Measurements from ENCODE around the gene IFNGR1. TPM values are rescaled to one million over a fixed set of nuclear protein-coding genes. Genes with fewer than 3 reads are reported as not detected.

IFNGR1 gene
- polyA plus RNA-seq, 2 of the 4 experiments (the other 2 are of a cell fraction), result 31.2 to 54.9 TPM

DNA sequence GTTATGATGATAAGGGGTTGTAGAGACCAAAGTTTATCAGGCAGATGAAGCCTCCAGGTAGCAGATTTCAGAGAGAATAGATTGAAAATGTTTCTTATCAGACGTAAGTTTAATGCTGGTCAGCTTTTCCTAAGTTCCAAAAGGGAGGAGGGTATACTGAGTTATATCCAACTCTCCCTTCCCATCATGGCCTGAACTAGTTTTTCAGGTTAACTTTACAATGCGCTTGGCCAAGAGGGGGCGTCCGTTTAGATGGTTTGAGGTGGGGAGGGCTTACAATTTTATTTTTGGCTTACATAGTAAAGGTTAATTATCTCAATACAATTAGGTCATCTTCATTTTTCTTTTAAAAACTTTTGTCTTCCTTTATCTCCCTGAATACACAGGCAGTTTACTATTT lies 26.4 kb downstream of the IFNGR1 start:
- Histone ChIP-seq H3K27ac (no peak overlapping the region), H3K9me3 (peaks cover 15% of the 10 kb centered on the region), H3K4me2 (no peak overlapping the region), H3K4me1 (no peaks in the 10 kb centered on the region), H3K4me3 (no peak overlapping the region)
- 75% methylated on average over 4 of the region's 4 CpGs for WGBS (ENCODE audit: missing lambda C conversion rate)
- CTCF ChIA-PET, result no interaction called here
- POLR2A ChIA-PET, result no interaction called here
- TF ChIP-seq NR3C1 (IDR thresholded peaks at IDR 0.05) (no peak), JUN (IDR thresholded peaks at IDR 0.05) (no peak), MAZ (IDR thresholded peaks at IDR 0.05; ENCODE audit: borderline replicate concordance, low read depth, low read length) (no peak), CTCF (IDR thresholded peaks at IDR 0.05) (no peak), KDM5A (IDR thresholded peaks at IDR 0.05) (no peak), MAFK (IDR thresholded peaks at IDR 0.05; ENCODE audit: partially characterized antibody) (no peak), RFX5 (IDR thresholded peaks at IDR 0.05) (no peak), HEYL (CRISPR knock-in tag; IDR thresholded peaks at IDR 0.05) (no peak), ESRRA (IDR thresholded peaks at IDR 0.05; ENCODE audit: borderline replicate concordance, low read length) (no peak)
- TF ChIP-seq, protein P1, sequence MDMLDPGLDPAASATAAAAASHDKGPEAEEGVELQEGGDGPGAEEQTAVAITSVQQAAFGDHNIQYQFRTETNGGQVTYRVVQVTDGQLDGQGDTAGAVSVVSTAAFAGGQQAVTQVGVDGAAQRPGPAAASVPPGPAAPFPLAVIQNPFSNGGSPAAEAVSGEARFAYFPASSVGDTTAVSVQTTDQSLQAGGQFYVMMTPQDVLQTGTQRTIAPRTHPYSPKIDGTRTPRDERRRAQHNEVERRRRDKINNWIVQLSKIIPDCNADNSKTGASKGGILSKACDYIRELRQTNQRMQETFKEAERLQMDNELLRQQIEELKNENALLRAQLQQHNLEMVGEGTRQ (IDR thresholded peaks at IDR 0.05), result no peak
- FAIRE-seq (no peak), DNase-seq (ENCODE audit: low read depth in 1 of 2, low spot score in 1 of 2) (no peak), ATAC-seq (no peak)

GRCh38 chr6:137191670-137192069 lies 27.5 kb downstream of the IFNGR1 start:
- Histone ChIP-seq H3K27ac (no peak overlapping the region), H3K4me1 (no peaks in the 10 kb centered on the region), H3K4me3 (no peak overlapping the region), H3K4me2 (no peak overlapping the region), H3K9me3 (peaks cover 15% of the 10 kb centered on the region)
- 90% methylated on average over 1 of the region's 1 CpG for WGBS (ENCODE audit: missing lambda C conversion rate)
- DNase-seq (ENCODE audit: low read depth in 1 of 2, low spot score in 1 of 2) (no peak), FAIRE-seq (no peak), ATAC-seq (no peak)
- ChIA-PET CTCF (interaction anchor here (1.2 to 1.6 kb wide), 2 partner anchors 22 to 123 kb away, joined by 3 to 4 read pairs; no protein-coding TSS in a partner anchor), POLR2A (no interaction called here)
- no peak for TF ChIP-seq FOXS1 (CRISPR knock-in tag; IDR thresholded peaks at IDR 0.05)
- no peak for TF ChIP-seq HEYL (CRISPR knock-in tag; IDR thresholded peaks at IDR 0.05)
- no peak for TF ChIP-seq RARB (CRISPR knock-in tag; IDR thresholded peaks at IDR 0.05)
- TF ChIP-seq MAFK (IDR thresholded peaks at IDR 0.05; ENCODE audit: partially characterized antibody), result no peak
- TF ChIP-seq ZFP36 (IDR thresholded peaks at IDR 0.05; ENCODE audit: borderline replicate concordance, partially characterized antibody), result no peak
- no peak for TF ChIP-seq PBX3 (IDR thresholded peaks at IDR 0.05)
- no peak for TF ChIP-seq MYC (IDR thresholded peaks at IDR 0.05; ENCODE audit: borderline replicate concordance, low read length)
- TF ChIP-seq POLR2A (IDR thresholded peaks at IDR 0.05; ENCODE audit: low read length), result no peak
- TF ChIP-seq JUNB (IDR thresholded peaks at IDR 0.05), result no peak
- TF ChIP-seq, protein P2, sequence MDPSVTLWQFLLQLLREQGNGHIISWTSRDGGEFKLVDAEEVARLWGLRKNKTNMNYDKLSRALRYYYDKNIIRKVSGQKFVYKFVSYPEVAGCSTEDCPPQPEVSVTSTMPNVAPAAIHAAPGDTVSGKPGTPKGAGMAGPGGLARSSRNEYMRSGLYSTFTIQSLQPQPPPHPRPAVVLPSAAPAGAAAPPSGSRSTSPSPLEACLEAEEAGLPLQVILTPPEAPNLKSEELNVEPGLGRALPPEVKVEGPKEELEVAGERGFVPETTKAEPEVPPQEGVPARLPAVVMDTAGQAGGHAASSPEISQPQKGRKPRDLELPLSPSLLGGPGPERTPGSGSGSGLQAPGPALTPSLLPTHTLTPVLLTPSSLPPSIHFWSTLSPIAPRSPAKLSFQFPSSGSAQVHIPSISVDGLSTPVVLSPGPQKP (IDR thresholded peaks at IDR 0.05; ENCODE audit: low read depth, low read length), result no peak

DNA sequence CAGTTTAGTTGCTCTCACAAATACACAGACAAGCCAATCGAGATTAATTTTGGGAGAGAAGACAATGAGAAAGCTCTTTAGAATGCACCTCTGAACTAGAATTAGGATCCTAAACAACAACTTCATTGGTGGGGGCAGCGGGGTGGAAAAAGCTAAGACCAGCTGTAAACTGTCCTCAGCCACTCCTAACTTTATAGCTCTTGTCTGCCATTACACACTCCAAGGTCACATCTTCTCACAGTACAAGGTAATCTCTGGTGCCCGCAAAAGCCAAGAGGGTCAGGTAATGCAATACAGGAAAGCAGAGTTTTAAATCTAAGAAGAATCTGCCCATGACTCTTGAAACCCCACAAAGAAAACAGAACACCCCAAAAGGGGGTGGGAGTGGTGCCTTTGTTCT lies 27.9 kb downstream of the IFNGR1 start:
- TF ChIP-seq SREBF2 (IDR thresholded peaks at IDR 0.05) (no peak), FOSL2 (IDR thresholded peaks at IDR 0.05) (no peak), FOSL2 (CRISPR knock-in tag; IDR thresholded peaks at IDR 0.05) (no peak), GATA3 (IDR thresholded peaks at IDR 0.05; ENCODE audit: borderline replicate concordance) (no peak), PHF8 (IDR thresholded peaks at IDR 0.05; ENCODE audit: borderline replicate concordance, low read depth) (no peak), MAZ (IDR thresholded peaks at IDR 0.05; ENCODE audit: borderline replicate concordance, low read depth, low read length) (no peak)
- Histone ChIP-seq H3K4me3 (no peak overlapping the region), H3K4me1 (no peaks in the 10 kb centered on the region), H3K4me2 (no peak overlapping the region), H3K9me3 (peaks cover 15% of the 10 kb centered on the region), H3K27ac (no peak overlapping the region)
- ChIA-PET POLR2A (no interaction called here), CTCF (interaction anchor here (1.2 to 1.6 kb wide), 2 partner anchors 22 to 123 kb away, joined by 3 to 4 read pairs; no protein-coding TSS in a partner anchor)
- 52% methylated on average over 3 of the region's 3 CpGs for WGBS (ENCODE audit: missing lambda C conversion rate)
- DNase-seq (ENCODE audit: low read depth in 1 of 2, low spot score in 1 of 2) (no peak), FAIRE-seq (no peak), ATAC-seq (no peak)
